IMR-90 (cell line): Measurements from ENCODE around the gene B4GALNT2. TPM values are rescaled to one million over a fixed set of nuclear protein-coding genes. Genes with fewer than 3 reads are reported as not detected.

Source experiments
- ATAC-seq: fragments of 200-7000 bp; cut with Tn5 transposase; 2 replicates; pipeline ENCODE4 v1.9.1; 2020; ENCODE audit warnings: low read depth, mild to moderate bottlenecking, moderate library complexity
- BruUV-seq: library from RNA; stranded (reverse); fragments of 400-500 nt; replicated peaks from 2 replicates; lab custom pipeline; 2021; lab: Mats Ljungman, UMichigan
- CTCF ChIA-PET: fragments of 300-600 bp; formaldehyde crosslinking; extraction: SDS; loops from one replicate; lab custom pipeline; 2021; ENCODE audit warnings: antibody characterized with exemption; lab: Yijun Ruan, JAX
- POLR2A ChIA-PET: fragments of 300-600 bp; sonication (Branson Sonifier 250); formaldehyde crosslinking; loops from one replicate; lab custom pipeline; 2022; ENCODE audit warnings: antibody characterized with exemption; ENCODE audit not compliant: unreplicated experiment; lab: Charles Lee
- DNase-seq: peaks from one replicate; pipeline ENCODE4 v3.0.0; 2013
- H2AFZ ChIP-seq: replicated peaks from 2 replicates; pipeline ENCODE3; 2013; ENCODE audit warnings: low read length, mild to moderate bottlenecking; ENCODE audit not compliant: poor library complexity
- H2AK5ac ChIP-seq: 2 replicates; pipeline ENCODE4 v1.6.1; 2013; ENCODE audit warnings: low read depth, low read length, inconsistent platforms
- H2AK9ac ChIP-seq: replicated peaks from 2 replicates; pipeline ENCODE3; 2013; ENCODE audit warnings: mild to moderate bottlenecking, low read depth, low read length, moderate library complexity; ENCODE audit not compliant: poor library complexity
- H2BK120ac ChIP-seq: 2 replicates; pipeline ENCODE4 v1.6.1; 2013; ENCODE audit warnings: low read depth, low read length, inconsistent platforms
- H2BK15ac ChIP-seq: 3 replicates; pipeline ENCODE4 v1.6.1; 2013; ENCODE audit warnings: low read depth, low read length, inconsistent platforms
- H2BK20ac ChIP-seq: 2 replicates; pipeline ENCODE4 v1.6.1; 2013; ENCODE audit warnings: low read depth, mild to moderate bottlenecking, inconsistent platforms, low read length, moderate library complexity
- H2BK5ac ChIP-seq: 2 replicates; pipeline ENCODE4 v1.6.1; 2013; ENCODE audit warnings: mild to moderate bottlenecking, low read depth, low read length, inconsistent platforms; ENCODE audit not compliant: poor library complexity, severe bottlenecking
- H3K14ac ChIP-seq: replicated peaks from 2 replicates; pipeline ENCODE4 v1.6.1; 2013; ENCODE audit warnings: low read depth, low read length, inconsistent platforms
- H3K18ac ChIP-seq: 2 replicates; pipeline ENCODE4 v1.6.1; 2013; ENCODE audit warnings: low read depth, low read length, control low read depth
- H3K23ac ChIP-seq: 2 replicates; pipeline ENCODE4 v1.6.1; 2013; ENCODE audit warnings: low read depth, low read length, inconsistent platforms
- H3K27ac ChIP-seq: 2 replicates; pipeline ENCODE4 v1.5.1; 2013; ENCODE audit warnings: mild to moderate bottlenecking, control low read depth, low read length; ENCODE audit not compliant: insufficient read depth
- H3K27me3 ChIP-seq: 2 replicates; pipeline ENCODE4 v1.6.1; 2013; ENCODE audit warnings: low read length; ENCODE audit not compliant: control insufficient read depth, insufficient read depth
- H3K36me3 ChIP-seq: 2 replicates; pipeline ENCODE4 v1.6.1; 2013; ENCODE audit warnings: low read length, mixed read lengths; ENCODE audit not compliant: control insufficient read depth, insufficient read depth
- H3K4ac ChIP-seq: 2 replicates; pipeline ENCODE4 v1.6.1; 2013; ENCODE audit warnings: low read depth, low read length, inconsistent platforms
- H3K4me1 ChIP-seq: 2 replicates; pipeline ENCODE4 v1.6.1; 2013; ENCODE audit warnings: low read length, mixed read lengths; ENCODE audit not compliant: control insufficient read depth, insufficient read depth
- H3K4me2 ChIP-seq: 2 replicates; pipeline ENCODE4 v1.6.1; 2013; ENCODE audit warnings: low read depth, mild to moderate bottlenecking, control low read depth, low read length, moderate library complexity
- H3K4me3 ChIP-seq: 2 replicates; pipeline ENCODE4 v1.5.1; 2013; ENCODE audit warnings: low read depth, mild to moderate bottlenecking, control low read depth, low read length, moderate library complexity; ENCODE audit not compliant: insufficient read depth
- H3K56ac ChIP-seq: 2 replicates; pipeline ENCODE4 v1.6.1; 2013; ENCODE audit warnings: low read length, inconsistent platforms; ENCODE audit not compliant: insufficient read depth; ENCODE audit errors: extremely low read depth
- H3K79me1 ChIP-seq, 2 experiments: 2 replicates each; pipeline ENCODE4 v1.6.1; 2013; ENCODE audit warnings: low read length in 2 of 2, inconsistent platforms in 1 of 2, low read depth in 1 of 2
- H3K9ac ChIP-seq: 2 replicates; pipeline ENCODE4 v1.6.1; 2013; ENCODE audit warnings: low read depth, low read length, control low read depth
- H3K9me1 ChIP-seq: 2 replicates; pipeline ENCODE4 v1.6.1; 2013; ENCODE audit warnings: low read length, inconsistent platforms; ENCODE audit not compliant: insufficient read depth
- H3K9me3 ChIP-seq: 2 replicates; pipeline ENCODE4 v1.6.1; 2013; ENCODE audit warnings: low read length; ENCODE audit not compliant: control insufficient read depth, insufficient read depth
- H4K20me1 ChIP-seq: 2 replicates; pipeline ENCODE4 v1.6.1; 2013; ENCODE audit warnings: low read length, inconsistent platforms; ENCODE audit not compliant: insufficient read depth
- H4K5ac ChIP-seq: 2 replicates; pipeline ENCODE4 v1.6.1; 2013; ENCODE audit warnings: mild to moderate bottlenecking, low read depth, low read length, control low read depth
- H4K8ac ChIP-seq, 2 experiments: 2 replicates each; pipeline ENCODE4 v1.6.1; 2013; ENCODE audit warnings: low read depth in 2 of 2, low read length in 2 of 2, control low read depth in 1 of 2, inconsistent platforms in 1 of 2
- H4K91ac ChIP-seq: 2 replicates; pipeline ENCODE4 v1.6.1; 2013; ENCODE audit warnings: low read depth, low read length, inconsistent platforms; ENCODE audit not compliant: insufficient read depth
- BHLHE40 ChIP-seq: fragments of 150-350 bp; IDR thresholded peaks from 2 replicates; pipeline ENCODE4 v1.6.1; 2016; ENCODE audit warnings: mild to moderate bottlenecking, low read depth, low read length
- CEBPB ChIP-seq: IDR thresholded peaks from 2 replicates; pipeline ENCODE4 v1.6.1; 2012; ENCODE audit warnings: low read depth, low read length, improper control_type of control experiment
- CHD1 ChIP-seq: IDR thresholded peaks from 2 replicates; pipeline ENCODE4 v1.6.1; 2012; ENCODE audit warnings: low read depth, low read length, improper control_type of control experiment
- CTCF ChIP-seq: conservative IDR thresholded peaks from 2 replicates; pipeline ENCODE4 v1.5.1; 2012; ENCODE audit warnings: mild to moderate bottlenecking, low read depth, low read length, improper control_type of control experiment
- ELK1 ChIP-seq: fragments of 150-350 bp; IDR thresholded peaks from 2 replicates; pipeline ENCODE4 v1.6.1; 2016; ENCODE audit warnings: low read depth, mild to moderate bottlenecking, low read length, moderate library complexity, borderline replicate concordance
- FOS ChIP-seq: fragments of 150-350 bp; IDR thresholded peaks from 2 replicates; pipeline ENCODE4 v1.6.1; 2016; ENCODE audit warnings: low read depth, low read length
- MAFK ChIP-seq: IDR thresholded peaks from 2 replicates; pipeline ENCODE4 v1.6.1; 2012; ENCODE audit warnings: low read depth, low read length, improper control_type of control experiment
- MAZ ChIP-seq: IDR thresholded peaks from 2 replicates; pipeline ENCODE4 v1.6.1; 2012; ENCODE audit warnings: low read depth, mild to moderate bottlenecking, low read length, improper control_type of control experiment, moderate library complexity, borderline replicate concordance
- MXI1 ChIP-seq: IDR thresholded peaks from 2 replicates; pipeline ENCODE4 v1.6.1; 2012; ENCODE audit warnings: low read depth, mild to moderate bottlenecking, low read length, moderate library complexity, borderline replicate concordance
- NFE2L2 ChIP-seq: fragments of 150-350 bp; IDR thresholded peaks from 2 replicates; pipeline ENCODE4 v1.6.1; 2016; ENCODE audit warnings: low read depth, mild to moderate bottlenecking, low read length
- POLR2A ChIP-seq: IDR thresholded peaks from 2 replicates; pipeline ENCODE4 v1.6.1; 2012; ENCODE audit warnings: mild to moderate bottlenecking, low read depth, low read length
- RAD21 ChIP-seq: IDR thresholded peaks from 2 replicates; pipeline ENCODE4 v1.6.1; 2012; ENCODE audit warnings: low read length, improper control_type of control experiment
- RCOR1 ChIP-seq: IDR thresholded peaks from 2 replicates; pipeline ENCODE4 v1.6.1; 2012; ENCODE audit warnings: mild to moderate bottlenecking, low read length, improper control_type of control experiment; ENCODE audit not compliant: insufficient replicate concordance
- RFX5 ChIP-seq: IDR thresholded peaks from 2 replicates; pipeline ENCODE4 v1.8.0; 2012; ENCODE audit warnings: low read depth, mild to moderate bottlenecking, low read length, moderate library complexity
- SMC3 ChIP-seq: fragments of 150-350 bp; IDR thresholded peaks from 2 replicates; pipeline ENCODE4 v1.6.1; 2016; ENCODE audit warnings: low read depth, mild to moderate bottlenecking, antibody characterized with exemption, low read length, moderate library complexity
- USF2 ChIP-seq: fragments of 150-350 bp; IDR thresholded peaks from 2 replicates; pipeline ENCODE4 v1.6.1; 2017; ENCODE audit warnings: mild to moderate bottlenecking, antibody characterized with exemption, low read length, low read depth
- WGBS, 2 experiments: methylation state at CpG; one replicate each; pipeline versions ENCODE4 v1.1.5 to v1.1.7; 2013; ENCODE audit warnings: missing lambda C conversion rate in 2 of 2; ENCODE audit not compliant: insufficient read length in 1 of 2; ENCODE audit errors: extremely low coverage in 2 of 2; 5-methylcytosine and 5-hydroxymethylcytosine counted together
- dilution Hi-C: fragments of 300-500 bp; cut with HindIII; formaldehyde crosslinking; loops from one replicate; pipeline ENCODE4 v1.14.3; 2018; ENCODE audit warnings: low sequenced_read_pairs; ENCODE audit not compliant: unreplicated experiment
- in situ Hi-C: fragments of 300-500 bp; cut with MboI; formaldehyde crosslinking; loops from 3 replicates; pipeline ENCODE4 v1.14.3; 2019; ENCODE audit warnings: low sequenced_read_pairs, inconsistent platforms, mixed read lengths
- intact Hi-C: fragments of 100-400 bp; cut with micrococcal nuclease; formaldehyde crosslinking; loops from 2 replicates; pipeline ENCODE4 v1.10.0; 2022
- polyA plus RNA-seq, 3 experiments: library from polyadenylated mRNA; depleted of rRNA; stranded (reverse); fragments of >200 nt; gene quantifications; 2 replicates each; pipeline ENCODE4 v1.2.3, GENCODE V29; 2012; ENCODE audit warnings: low replicate concordance in 1 of 3
- total RNA-seq: library from RNA; depleted of rRNA; stranded (reverse); fragments of >200 nt; gene quantifications from 2 replicates; pipeline ENCODE4 v1.2.3, GENCODE V29; 2012

Gene B4GALNT2
- total and polyA plus RNA-seq, 2 of the 4 experiments (the other 2 are of a cell fraction) = not detected

GRCh38 chr17:49197346-49197998 lies 64.9 kb downstream of the B4GALNT2 start:
- H2BK5ac ChIP-seq = no peak overlapping the region
- no peak overlapping the region for H4K5ac ChIP-seq
- no peak overlapping the region for H2AK9ac ChIP-seq
- no peak for ATAC-seq
- H3K18ac ChIP-seq = no peak overlapping the region
- H3K79me1 ChIP-seq = no peaks in the 10 kb centered on the region
- H2AK5ac ChIP-seq = no peak overlapping the region
- H3K4me1 ChIP-seq = no peaks in the 10 kb centered on the region
- intact Hi-C loops (loop anchor here (10.0 kb wide), 1 partner anchor 867 kb away; no protein-coding TSS in a partner anchor), dilution Hi-C loops (no loop called here), in situ Hi-C loops (no loop called here)
- H3K27ac ChIP-seq = no peak overlapping the region
- no peak overlapping the region for H2BK20ac ChIP-seq
- DNase-seq = no peak
- TF ChIP-seq SMC3 (no peak), ELK1 (no peak), USF2 (no peak), MAZ (no peak), POLR2A (no peak), NFE2L2 (no peak), RAD21 (no peak), MXI1 (no peak), FOS (no peak), CEBPB (no peak), CTCF (no peak), RCOR1 (no peak), RFX5 (no peak), CHD1 (no peak), MAFK (no peak), BHLHE40 (no peak)
- H2BK15ac ChIP-seq = no peak overlapping the region
- no CpG with 5 or more reads among the region's 5 CpGs for WGBS, 2 experiments
- no peak overlapping the region for H3K4me3 ChIP-seq
- ChIA-PET CTCF (no interaction called here), POLR2A (no interaction called here)
- no peaks in the 10 kb centered on the region for H3K36me3 ChIP-seq
- 0 out of 2 replicates have a peak, but pooled peaks cover 4% of the 10 kb centered on the region for H3K9me1 ChIP-seq
- no peak overlapping the region for H3K9ac ChIP-seq
- H3K14ac ChIP-seq = no peak overlapping the region
- no peak overlapping the region for H3K23ac ChIP-seq
- H2BK120ac ChIP-seq = no peak overlapping the region
- no peak overlapping the region for H2AFZ ChIP-seq
- BruUV-seq = no TSS peak
- H4K8ac ChIP-seq = no peak overlapping the region
- no peak overlapping the region for H3K4me2 ChIP-seq
- peaks cover 3% of the 10 kb centered on the region for H4K20me1 ChIP-seq
- no peak overlapping the region for H3K56ac ChIP-seq
- H3K9me3 ChIP-seq = no peaks in the 10 kb centered on the region
- no peak overlapping the region for H4K91ac ChIP-seq
- no peak overlapping the region for H3K4ac ChIP-seq
- no peaks in the 10 kb centered on the region for H3K27me3 ChIP-seq
